Esophagus muscularis mucosa (tissue), 3 donors: ENCODE results near the gene TMUB2.

Experiments used
- POLR2AphosphoS5 ChIP-seq, 2 donors: sonication (generic); formaldehyde crosslinking; IDR thresholded peaks; one replicate each; pipeline ENCODE4 v1.6.1; 2017; ENCODE audit warnings: antibody characterized with exemption in 2 of 2
- TF ChIP-seq, protein P1 (sequence below), 3 experiments: fragments of 200-600 bp in 2 of 3; fragments of 450-650 bp in 1 of 3; sonication (generic) in 2 of 3; IDR thresholded peaks; one replicate each; pipeline ENCODE4 v1.5.1; 2017 to 2019; ENCODE audit warnings: antibody characterized with exemption in 3 of 3, mild to moderate bottlenecking in 2 of 3, moderate library complexity in 1 of 3

DNA sequence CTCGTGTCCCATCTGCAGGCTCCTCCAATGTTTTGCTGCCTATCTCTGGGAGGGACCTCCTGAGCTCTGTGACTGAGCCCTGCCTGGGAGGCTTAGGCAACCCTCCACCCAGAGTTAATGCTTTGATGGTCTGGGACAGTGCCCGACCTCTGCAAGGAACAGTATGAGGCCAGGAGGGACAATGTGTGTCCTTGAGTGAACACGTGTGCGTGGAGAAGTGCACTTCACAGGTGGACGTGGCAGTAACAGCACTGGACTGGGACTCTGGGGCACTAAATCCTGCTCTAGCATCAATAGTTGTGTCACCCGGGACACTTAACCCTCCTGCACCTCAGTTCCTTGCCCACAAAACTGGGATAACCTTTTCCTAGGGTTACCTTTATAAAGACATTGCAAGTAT lies 28.1 kb downstream of the TMUB2 start:
- TF ChIP-seq, protein P1, sequence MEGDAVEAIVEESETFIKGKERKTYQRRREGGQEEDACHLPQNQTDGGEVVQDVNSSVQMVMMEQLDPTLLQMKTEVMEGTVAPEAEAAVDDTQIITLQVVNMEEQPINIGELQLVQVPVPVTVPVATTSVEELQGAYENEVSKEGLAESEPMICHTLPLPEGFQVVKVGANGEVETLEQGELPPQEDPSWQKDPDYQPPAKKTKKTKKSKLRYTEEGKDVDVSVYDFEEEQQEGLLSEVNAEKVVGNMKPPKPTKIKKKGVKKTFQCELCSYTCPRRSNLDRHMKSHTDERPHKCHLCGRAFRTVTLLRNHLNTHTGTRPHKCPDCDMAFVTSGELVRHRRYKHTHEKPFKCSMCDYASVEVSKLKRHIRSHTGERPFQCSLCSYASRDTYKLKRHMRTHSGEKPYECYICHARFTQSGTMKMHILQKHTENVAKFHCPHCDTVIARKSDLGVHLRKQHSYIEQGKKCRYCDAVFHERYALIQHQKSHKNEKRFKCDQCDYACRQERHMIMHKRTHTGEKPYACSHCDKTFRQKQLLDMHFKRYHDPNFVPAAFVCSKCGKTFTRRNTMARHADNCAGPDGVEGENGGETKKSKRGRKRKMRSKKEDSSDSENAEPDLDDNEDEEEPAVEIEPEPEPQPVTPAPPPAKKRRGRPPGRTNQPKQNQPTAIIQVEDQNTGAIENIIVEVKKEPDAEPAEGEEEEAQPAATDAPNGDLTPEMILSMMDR (IDR thresholded peaks at IDR 0.05): no peak
- TF ChIP-seq POLR2AphosphoS5 (IDR thresholded peaks at IDR 0.05): no peak
